NCI-H460 (cell line): ENCODE results near the gene IGSF11. TPM values are rescaled to one million over a fixed set of nuclear protein-coding genes. Genes with fewer than 3 reads are reported as not detected.
"Not testable (repeated sequence)": the region's sequence is repeated elsewhere in the genome, so short reads cannot be mapped to it uniquely, and the experiment has no call there.

ENCODE experiments used
- DNase-seq: peaks from one replicate; pipeline ENCODE4 v3.0.0-alpha.2; 2016; ENCODE audit warnings: low read depth; ENCODE audit errors: extremely low read depth
- total RNA-seq: library from RNA; depleted of rRNA; stranded (reverse); fragments of >200 nt; shearing (Covaris generic); gene quantifications from 2 replicates; pipeline ENCODE4 v1.2.3, GENCODE V29; 2014

IGSF11 gene
- total RNA-seq, 1 experiment from 2014 or later, result not detected

DNA sequence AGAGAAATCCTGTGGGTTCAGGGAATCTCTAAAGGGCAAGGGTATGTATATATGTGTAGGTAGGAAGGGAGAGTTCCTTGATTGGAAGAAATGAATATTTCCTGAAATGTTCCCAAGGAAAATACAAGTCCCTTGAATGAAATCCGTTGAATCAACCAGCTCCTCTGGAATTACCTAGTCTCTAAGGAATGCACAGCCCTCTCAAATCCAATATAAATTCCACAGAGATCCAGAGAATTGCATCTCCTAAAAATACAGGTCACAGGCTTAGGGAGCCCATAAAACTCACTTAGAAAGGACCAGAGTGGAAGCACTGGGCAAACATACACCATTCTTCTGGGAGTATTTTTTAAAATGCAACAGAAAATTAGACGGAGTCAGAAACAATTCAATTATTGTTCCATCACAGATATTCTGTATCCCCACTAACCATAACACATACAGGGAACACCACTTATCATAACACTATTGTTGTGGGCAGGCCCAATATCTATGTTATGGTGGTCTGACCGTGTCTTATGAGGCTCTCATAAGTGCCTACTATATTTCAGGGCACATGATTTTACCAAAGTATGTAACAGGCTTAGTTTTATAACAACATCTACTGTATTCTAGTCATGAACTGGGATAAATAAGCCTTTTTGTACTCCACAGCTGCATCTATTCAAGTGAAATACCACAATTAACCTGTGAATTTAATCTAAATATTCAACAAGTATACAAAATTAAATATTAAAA is 43.7 kb downstream of the IGSF11 start:
- no peak for DNase-seq

GRCh38 chr3:118988198-118989130 is 46.2 kb downstream of the IGSF11 start:
- DNase-seq, result no peak

DNA sequence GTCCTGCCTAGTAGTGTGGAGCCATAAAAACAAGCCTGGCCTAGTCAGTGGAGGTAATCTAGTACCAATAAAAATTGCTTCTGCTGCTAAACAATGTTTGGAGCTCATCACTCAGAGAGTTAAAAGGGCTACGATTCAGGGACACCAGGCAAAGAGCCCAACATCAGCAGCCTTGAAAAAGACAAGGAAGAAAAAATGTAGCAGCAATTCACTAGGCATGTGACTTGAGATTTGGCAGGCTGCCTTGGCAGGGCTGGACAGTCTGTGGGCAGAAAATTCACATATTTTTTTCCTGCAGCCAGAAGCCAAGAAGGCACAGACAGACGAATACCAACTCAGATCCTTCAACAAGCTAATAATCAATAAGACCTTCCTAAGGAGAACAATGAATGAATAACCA is 47.2 kb downstream of the IGSF11 start:
- no peak for DNase-seq

- no peak for DNase-seq
These were observed 47.9 kb downstream of the IGSF11 start for GRCh38 chr3:118986734-118987133.

GRCh38 chr3:118984699-118985098 is 49.9 kb downstream of the IGSF11 start:
- no peak for DNase-seq

- DNase-seq, result no peak
These were observed 53.0 kb downstream of the IGSF11 start for GRCh38 chr3:118981494-118982134.

DNA sequence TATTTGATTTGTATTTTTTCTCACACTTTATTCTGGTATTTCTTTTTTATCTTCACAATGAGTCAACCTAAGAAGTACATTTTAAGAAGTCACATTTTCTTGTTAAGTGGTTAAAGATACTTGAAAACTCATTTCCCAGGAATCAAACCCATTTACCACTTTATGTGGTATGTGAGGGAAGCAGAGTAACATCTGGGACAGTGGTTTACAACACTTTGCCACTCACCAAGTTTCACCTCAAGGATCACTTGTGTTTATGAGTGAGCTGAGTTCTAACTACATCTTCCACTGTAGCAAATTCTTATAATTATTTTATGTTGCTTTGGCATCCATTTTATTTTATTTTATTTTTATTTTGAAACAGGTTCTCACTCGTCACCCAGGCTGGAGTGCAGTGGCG is 53.8 kb downstream of the IGSF11 start:
- DNase-seq, result no peak

DNA sequence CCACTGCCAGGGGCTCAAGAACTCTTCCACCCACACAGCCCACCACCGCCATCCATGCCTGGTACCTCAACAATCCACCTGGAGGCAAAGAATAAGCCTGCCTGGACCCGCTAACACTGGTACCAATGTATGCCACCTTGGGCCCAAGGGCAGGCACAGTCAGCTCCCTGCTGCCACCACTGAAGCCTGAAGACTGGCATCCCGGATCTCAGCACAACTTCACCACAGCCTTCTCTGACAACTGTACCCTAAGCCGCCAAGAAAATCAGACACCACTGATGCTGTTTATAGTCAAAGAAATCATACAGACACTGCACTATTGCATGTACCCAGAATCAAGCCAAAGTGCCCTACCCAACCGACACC is 56.3 kb downstream of the IGSF11 start:
- no peak for DNase-seq

GRCh38 chr3:118977671-118978392 is 56.8 kb downstream of the IGSF11 start:
- no peak for DNase-seq

GRCh38 chr3:118977118-118977517 is 57.5 kb downstream of the IGSF11 start:
- DNase-seq, result no peak

DNA sequence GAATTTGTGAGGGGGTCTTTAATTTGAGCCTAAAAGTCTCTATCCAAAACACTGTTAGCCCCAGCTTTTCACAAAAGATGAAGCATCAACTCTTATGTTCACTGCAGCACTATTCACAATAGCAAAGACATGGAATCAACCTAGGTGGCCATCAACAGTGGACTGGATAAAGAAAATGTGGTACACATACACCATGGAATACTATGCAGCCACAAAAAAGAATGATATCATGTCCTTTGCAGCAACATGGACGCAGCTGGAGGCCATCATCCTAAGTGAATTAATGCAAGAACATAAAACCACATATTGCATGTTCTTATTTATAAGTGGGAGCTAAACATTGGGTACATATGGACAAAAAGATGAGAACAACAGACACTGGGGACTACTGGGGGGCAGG is 59.2 kb downstream of the IGSF11 start:
- not testable (repeated sequence) for DNase-seq

GRCh38 chr3:118974356-118975097 is 60.1 kb downstream of the IGSF11 start:
- DNase-seq, result no peak

DNA sequence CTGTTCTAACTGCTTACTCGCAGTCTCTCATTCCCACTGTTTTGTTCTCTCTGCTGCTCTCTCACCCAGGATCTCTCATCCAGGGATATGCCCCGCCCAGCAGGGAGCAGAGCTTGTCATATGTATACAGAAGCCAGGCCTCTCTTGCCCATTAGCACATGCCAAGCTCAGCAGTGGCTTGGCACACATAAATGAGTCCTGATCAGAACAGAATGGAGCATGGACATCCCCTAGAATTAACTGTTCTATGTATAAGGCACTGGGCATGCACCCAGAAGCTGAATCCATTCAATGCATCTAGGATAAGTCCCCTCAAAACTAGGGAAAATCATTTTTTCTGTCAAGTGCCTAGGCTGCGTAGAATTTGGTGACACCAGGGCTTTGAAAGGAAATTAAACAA is 61.6 kb downstream of the IGSF11 start:
- no peak for DNase-seq

DNA sequence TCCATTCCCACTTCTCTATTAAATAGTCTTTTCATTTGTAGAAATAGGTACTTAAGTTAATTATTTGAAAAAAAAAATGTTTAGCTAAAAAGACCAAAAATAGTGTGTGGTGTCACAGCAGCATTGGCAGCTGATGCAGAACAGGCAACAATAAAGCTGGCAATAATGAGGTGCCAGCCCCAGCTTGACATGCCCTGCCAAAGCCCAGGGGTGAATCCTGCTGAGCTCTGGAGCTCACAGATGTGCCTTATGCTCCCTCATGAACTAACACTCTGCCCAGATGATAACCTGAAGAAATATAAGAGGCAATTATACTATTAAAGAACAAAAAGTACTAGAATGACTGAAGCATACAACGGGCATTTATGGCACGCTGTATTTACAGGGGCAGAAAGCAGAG is 63.8 kb downstream of the IGSF11 start:
- DNase-seq, result no peak

- no peak for DNase-seq
These were observed 66.0 kb downstream of the IGSF11 start for GRCh38 chr3:118968640-118969039.

GRCh38 chr3:118968111-118968510 is 66.5 kb downstream of the IGSF11 start:
- no peak for DNase-seq

GRCh38 chr3:118966700-118967099 is 67.9 kb downstream of the IGSF11 start:
- no peak for DNase-seq

DNA sequence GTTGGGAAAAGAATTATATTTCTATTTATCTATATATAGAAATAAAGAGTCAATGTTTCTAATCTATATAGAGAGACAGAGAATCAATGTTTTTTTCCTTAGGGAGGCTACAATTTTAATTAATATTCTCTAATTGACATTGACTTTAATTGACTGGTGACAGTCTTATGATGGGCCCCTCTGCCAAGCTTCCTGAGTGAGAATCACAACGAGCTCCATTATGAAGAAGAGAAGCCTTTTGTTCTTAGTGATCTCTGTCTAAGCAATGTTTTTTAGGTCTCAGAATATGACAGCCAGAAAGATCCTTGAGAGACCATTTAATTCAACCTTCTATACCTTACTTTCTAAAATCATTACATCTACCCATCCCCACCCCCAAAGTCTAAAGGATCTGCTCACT is 70.9 kb downstream of the IGSF11 start:
- DNase-seq, result no peak

DNA sequence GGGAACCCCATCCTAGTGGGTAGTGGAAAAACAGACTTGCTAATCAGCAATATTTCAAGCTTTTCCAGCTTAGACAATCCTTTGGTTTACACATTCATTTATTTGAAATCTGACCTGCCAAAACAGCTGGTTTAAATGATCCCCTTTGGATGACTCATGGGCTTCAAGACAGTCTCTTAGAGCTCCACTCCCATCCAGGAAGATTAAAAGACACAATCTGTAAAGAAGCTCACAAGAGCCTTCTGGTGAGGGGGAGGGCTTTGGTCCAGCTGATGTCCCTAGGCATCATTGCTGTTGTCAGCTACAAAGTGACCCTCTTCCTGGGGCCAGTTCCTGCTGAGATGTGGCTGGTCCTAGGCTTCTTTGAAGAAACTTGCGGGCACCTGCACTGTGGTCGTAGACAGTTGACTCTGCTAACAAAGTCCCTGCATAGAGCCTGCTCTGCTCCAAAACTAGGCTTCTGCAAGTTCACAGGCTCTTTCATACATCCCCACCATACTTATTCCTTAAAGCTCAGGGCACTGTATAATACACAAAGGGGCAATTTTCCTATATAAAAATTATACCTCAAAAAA is 73.7 kb downstream of the IGSF11 start:
- no peak for DNase-seq
